Suppressor macrophage treated with lipopolysaccharide for 4 hours (primary cell): Measurements from ENCODE around the gene ASIC1.

Experiments used
- DNase-seq: peaks from one replicate; pipeline ENCODE4 v3.0.0-alpha.2; 2020

Gene ASIC1

GRCh38 chr12:50041062-50041860, 16.1 kb upstream of the ASIC1 start:
- no peak for DNase-seq

- DNase-seq: no peak
Measured at GRCh38 chr12:50041962-50042361, 15.4 kb upstream of the ASIC1 start.

- DNase-seq: no peak
Measured at GRCh38 chr12:50042693-50043092, 14.7 kb upstream of the ASIC1 start.

- no peak for DNase-seq
Measured at GRCh38 chr12:50043308-50043707, 14.1 kb upstream of the ASIC1 start.

GRCh38 chr12:50043854-50044253, 13.5 kb upstream of the ASIC1 start:
- DNase-seq: no peak

- no peak for DNase-seq
Measured at GRCh38 chr12:50047693-50048250, 9.6 kb upstream of the ASIC1 start.

- DNase-seq: no peak
Measured at GRCh38 chr12:50049254-50050118, 7.9 kb upstream of the ASIC1 start.

- no peak for DNase-seq
Measured at GRCh38 chr12:50050119-50050385, 7.3 kb upstream of the ASIC1 start.

- DNase-seq: peak; percentile 64
Measured at GRCh38 chr12:50050410-50051098, 6.8 kb upstream of the ASIC1 start.

- no peak for DNase-seq
Measured at GRCh38 chr12:50051101-50051806, 6.1 kb upstream of the ASIC1 start.

GRCh38 chr12:50052544-50052943, 4.9 kb upstream of the ASIC1 start:
- no peak for DNase-seq

GRCh38 chr12:50052964-50053363, 4.4 kb upstream of the ASIC1 start:
- DNase-seq: no peak

GRCh38 chr12:50053583-50053982, 3.8 kb upstream of the ASIC1 start:
- DNase-seq: peak; percentile 38

GRCh38 chr12:50055831-50056638, 1.4 kb upstream of the ASIC1 start:
- peak; percentile 52 for DNase-seq

- DNase-seq: no peak
Measured at GRCh38 chr12:50056639-50056976, 788 bp upstream of the ASIC1 start.

GRCh38 chr12:50057896-50058670, 687 bp downstream of the ASIC1 start:
- no peak for DNase-seq

- DNase-seq: no peak
Measured at GRCh38 chr12:50058743-50059312, 1.4 kb downstream of the ASIC1 start.

GRCh38 chr12:50059440-50060119, 2.2 kb downstream of the ASIC1 start:
- DNase-seq: peak; percentile 54

GRCh38 chr12:50060120-50060468, 2.7 kb downstream of the ASIC1 start:
- no peak for DNase-seq

GRCh38 chr12:50061171-50061570, 3.8 kb downstream of the ASIC1 start:
- peak; percentile 63 for DNase-seq
